DMS 273 (cell line): ENCODE data around the gene MCM3.

ENCODE experiments used
- DNase-seq: peaks from one replicate; lab custom pipeline; 2025; ENCODE audit not compliant: unreplicated experiment; lab: John Stamatoyannopoulos, UW

The MCM3 gene

GRCh38 chr6:52304983-52305390, 20.4 kb upstream of the MCM3 start:
- no peak for DNase-seq

GRCh38 chr6:52303178-52303577, 18.6 kb upstream of the MCM3 start:
- no peak for DNase-seq

- no peak for DNase-seq
Measured at GRCh38 chr6:52301326-52301725, 16.8 kb upstream of the MCM3 start.

- DNase-seq, result no peak
Measured at GRCh38 chr6:52300489-52300931, 16.0 kb upstream of the MCM3 start.

GRCh38 chr6:52299653-52300052, 15.1 kb upstream of the MCM3 start:
- DNase-seq, result no peak

GRCh38 chr6:52297433-52297832, 12.9 kb upstream of the MCM3 start:
- DNase-seq, result no peak

- peak; percentile 91 for DNase-seq
Measured at GRCh38 chr6:52293067-52293466, 8.5 kb upstream of the MCM3 start.

- DNase-seq, result no peak
Measured at GRCh38 chr6:52288841-52289240, 4.3 kb upstream of the MCM3 start.

GRCh38 chr6:52288216-52288615, 3.7 kb upstream of the MCM3 start:
- DNase-seq, result no peak

GRCh38 chr6:52286798-52287432, 2.4 kb upstream of the MCM3 start:
- peak; percentile 90 for DNase-seq

- peak; percentile 77 for DNase-seq
Measured at GRCh38 chr6:52285177-52286068, 881 bp upstream of the MCM3 start.

GRCh38 chr6:52284131-52284459, 447 bp downstream of the MCM3 start:
- DNase-seq, result peak; percentile 83

GRCh38 chr6:52283111-52283510, 1.4 kb downstream of the MCM3 start:
- DNase-seq, result no peak

- DNase-seq, result no peak
Measured at GRCh38 chr6:52276130-52276529, 8.4 kb downstream of the MCM3 start.

- no peak for DNase-seq
Measured at GRCh38 chr6:52271852-52272460, 12.6 kb downstream of the MCM3 start.

- peak; percentile 74 for DNase-seq
Measured at GRCh38 chr6:52263709-52264540, 20.6 kb downstream of the MCM3 start.

GRCh38 chr6:52262620-52263344, 21.8 kb downstream of the MCM3 start:
- no peak for DNase-seq

GRCh38 chr6:52261229-52261628, 23.3 kb downstream of the MCM3 start:
- peak; percentile 31 for DNase-seq

GRCh38 chr6:52260634-52261033, 23.9 kb downstream of the MCM3 start:
- DNase-seq, result peak; percentile 18

GRCh38 chr6:52255434-52255833, 29.1 kb downstream of the MCM3 start:
- DNase-seq, result no peak
